Measurements from ENCODE around the gene SOD1.

SOD1 gene

GRCh38 chr21:31659536-31660258, at the start of gene SOD1:
Gene SOD1 (plus strand): TSS chr21:31659693. CDS start chr21:31659770, 77 bp downstream.
- peak within 1 kb of the TSS; percentile 98 for H3K4me3 ChIP-seq (ENCODE audit: insufficient read length, low read depth)
- H3K4me1 ChIP-seq (ENCODE audit: insufficient read depth, insufficient read length) = peaks cover 6% of the 10 kb centered on the region
- H3K9me3 ChIP-seq (ENCODE audit: insufficient read depth, low read length) = 0 out of 2 replicates have a peak, but pooled peaks cover under 1% of the 10 kb centered on the region
- no peaks in the 10 kb centered on the region for H3K27me3 ChIP-seq (ENCODE audit: insufficient read depth, insufficient read length)
- peaks cover 35% of the 10 kb centered on the region for H3K36me3 ChIP-seq (ENCODE audit: insufficient read depth, insufficient read length, low read length)
- TF ChIP-seq SUZ12 (IDR thresholded peaks at IDR 0.05; ENCODE audit: extremely low read depth, insufficient read depth, insufficient read length) = no peak
- TF ChIP-seq ZNF274 (IDR thresholded peaks at IDR 0.05; ENCODE audit: low read depth, low read length) = no peak
- no peak for TF ChIP-seq YY1 (IDR thresholded peaks at IDR 0.05; ENCODE audit: insufficient read depth, insufficient read length)
- H3K9ac ChIP-seq (ENCODE audit: insufficient read length, low read depth) = peak within 1 kb of the TSS; percentile 99
- peak; percentile 94 for DNase-seq (ENCODE audit: low read depth, low spot score)

GRCh38 chr21:31611445-31611844, 48.0 kb upstream of the SOD1 start:
- Histone ChIP-seq H3K9ac (ENCODE audit: insufficient read length, low read depth) (no peak overlapping the region), H3K9me3 (ENCODE audit: insufficient read depth, low read length) (no peaks in the 10 kb centered on the region), H3K4me3 (ENCODE audit: insufficient read length, low read depth) (no peak overlapping the region), H3K27me3 (ENCODE audit: insufficient read depth, insufficient read length) (no peaks in the 10 kb centered on the region), H3K36me3 (ENCODE audit: insufficient read depth, insufficient read length, low read length) (no peaks in the 10 kb centered on the region), H3K4me1 (ENCODE audit: insufficient read depth, insufficient read length) (peaks cover 3% of the 10 kb centered on the region)
- no peak for DNase-seq (ENCODE audit: low read depth, low spot score)
- TF ChIP-seq YY1 (IDR thresholded peaks at IDR 0.05; ENCODE audit: insufficient read depth, insufficient read length) (no peak), ZNF274 (IDR thresholded peaks at IDR 0.05; ENCODE audit: low read depth, low read length) (no peak), SUZ12 (IDR thresholded peaks at IDR 0.05; ENCODE audit: extremely low read depth, insufficient read depth, insufficient read length) (no peak)

- peaks cover 3% of the 10 kb centered on the region for H3K4me1 ChIP-seq (ENCODE audit: insufficient read depth, insufficient read length)
- TF ChIP-seq YY1 (IDR thresholded peaks at IDR 0.05; ENCODE audit: insufficient read depth, insufficient read length) (no peak), ZNF274 (IDR thresholded peaks at IDR 0.05; ENCODE audit: low read depth, low read length) (no peak), SUZ12 (IDR thresholded peaks at IDR 0.05; ENCODE audit: extremely low read depth, insufficient read depth, insufficient read length) (no peak)
- H3K9ac ChIP-seq (ENCODE audit: insufficient read length, low read depth) = no peak overlapping the region
- no peak for DNase-seq (ENCODE audit: low read depth, low spot score)
- no peaks in the 10 kb centered on the region for H3K9me3 ChIP-seq (ENCODE audit: insufficient read depth, low read length)
- H3K4me3 ChIP-seq (ENCODE audit: insufficient read length, low read depth) = no peak overlapping the region
- H3K27me3 ChIP-seq (ENCODE audit: insufficient read depth, insufficient read length) = no peaks in the 10 kb centered on the region
- H3K36me3 ChIP-seq (ENCODE audit: insufficient read depth, insufficient read length, low read length) = no peaks in the 10 kb centered on the region
These were observed 46.4 kb upstream of the SOD1 start for GRCh38 chr21:31612894-31613785.

DNA sequence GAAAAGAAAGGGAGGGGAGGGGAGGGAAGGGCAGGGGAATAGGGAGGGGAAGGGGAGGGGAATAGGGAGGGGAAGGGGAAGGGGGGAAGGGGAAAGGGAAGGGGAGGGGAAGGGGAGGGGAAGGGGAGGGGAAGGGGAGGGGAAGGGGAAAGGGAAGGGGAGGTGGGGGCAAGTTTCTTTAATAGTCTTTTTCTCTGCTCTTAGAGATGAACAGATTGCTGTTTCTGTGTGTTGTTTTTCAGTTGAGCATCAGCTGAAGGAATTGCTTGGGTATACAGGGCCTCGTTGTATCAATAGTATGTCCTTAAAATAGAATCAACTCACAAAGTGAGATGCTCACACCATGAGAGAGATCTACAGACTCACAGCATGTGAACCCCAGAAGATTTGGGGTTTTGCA, 44.8 kb upstream of the SOD1 start:
- Histone ChIP-seq H3K4me1 (ENCODE audit: insufficient read depth, insufficient read length) (no peaks in the 10 kb centered on the region), H3K4me3 (ENCODE audit: insufficient read length, low read depth) (no peak overlapping the region), H3K27me3 (ENCODE audit: insufficient read depth, insufficient read length) (no peaks in the 10 kb centered on the region), H3K9me3 (ENCODE audit: insufficient read depth, low read length) (no peaks in the 10 kb centered on the region), H3K36me3 (ENCODE audit: insufficient read depth, insufficient read length, low read length) (no peaks in the 10 kb centered on the region), H3K9ac (ENCODE audit: insufficient read length, low read depth) (no peak overlapping the region)
- DNase-seq (ENCODE audit: low read depth, low spot score) = no peak
- TF ChIP-seq ZNF274 (IDR thresholded peaks at IDR 0.05; ENCODE audit: low read depth, low read length) (no peak), YY1 (IDR thresholded peaks at IDR 0.05; ENCODE audit: insufficient read depth, insufficient read length) (no peak), SUZ12 (IDR thresholded peaks at IDR 0.05; ENCODE audit: extremely low read depth, insufficient read depth, insufficient read length) (no peak)

- no peaks in the 10 kb centered on the region for H3K27me3 ChIP-seq (ENCODE audit: insufficient read depth, insufficient read length)
- H3K9me3 ChIP-seq (ENCODE audit: insufficient read depth, low read length) = no peaks in the 10 kb centered on the region
- H3K9ac ChIP-seq (ENCODE audit: insufficient read length, low read depth) = no peak overlapping the region
- H3K4me1 ChIP-seq (ENCODE audit: insufficient read depth, insufficient read length) = no peaks in the 10 kb centered on the region
- H3K4me3 ChIP-seq (ENCODE audit: insufficient read length, low read depth) = no peak overlapping the region
- DNase-seq (ENCODE audit: low read depth, low spot score) = no peak
- no peak for TF ChIP-seq ZNF274 (IDR thresholded peaks at IDR 0.05; ENCODE audit: low read depth, low read length)
- TF ChIP-seq SUZ12 (IDR thresholded peaks at IDR 0.05; ENCODE audit: extremely low read depth, insufficient read depth, insufficient read length) = no peak
- TF ChIP-seq YY1 (IDR thresholded peaks at IDR 0.05; ENCODE audit: insufficient read depth, insufficient read length) = no peak
- H3K36me3 ChIP-seq (ENCODE audit: insufficient read depth, insufficient read length, low read length) = no peaks in the 10 kb centered on the region
These were observed 43.3 kb upstream of the SOD1 start for GRCh38 chr21:31616216-31616615.

DNA sequence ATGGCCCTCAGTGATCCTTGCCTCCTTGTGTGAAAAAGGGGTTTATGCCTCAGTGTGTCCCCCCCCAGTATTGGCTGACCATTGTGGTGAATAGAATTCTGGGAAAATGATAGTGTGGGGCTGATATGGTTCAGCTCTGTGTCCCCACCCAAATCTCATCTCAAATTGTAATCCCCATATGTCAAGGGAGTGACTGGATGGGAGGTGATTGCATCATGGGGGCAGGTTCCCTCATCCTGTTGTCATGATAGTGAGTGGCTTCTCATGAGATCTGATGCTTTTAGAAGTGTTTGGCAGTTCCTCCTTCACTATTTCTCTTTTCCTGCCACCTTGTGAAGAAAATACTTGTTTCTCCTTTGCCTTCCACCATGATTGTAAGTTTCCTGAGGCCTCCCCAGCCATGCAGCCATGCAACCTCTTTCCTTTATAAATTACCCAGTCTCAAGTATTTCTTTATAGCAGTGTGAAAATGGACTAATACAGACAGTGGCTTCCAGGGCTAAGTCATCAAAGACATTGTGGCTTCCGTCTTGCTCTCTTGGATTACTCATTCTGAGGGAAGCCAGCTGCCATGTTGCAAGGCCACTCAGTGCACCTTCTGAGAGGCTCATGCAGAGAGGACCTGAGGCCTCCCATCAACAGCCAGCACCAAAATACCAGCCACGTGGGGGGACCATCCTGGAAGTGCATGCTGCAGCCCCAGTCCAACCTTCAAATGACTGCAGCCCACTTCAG, 40.6 kb upstream of the SOD1 start:
- no peak for DNase-seq (ENCODE audit: low read depth, low spot score)
- no peak for TF ChIP-seq SUZ12 (IDR thresholded peaks at IDR 0.05; ENCODE audit: extremely low read depth, insufficient read depth, insufficient read length)
- Histone ChIP-seq H3K27me3 (ENCODE audit: insufficient read depth, insufficient read length) (no peaks in the 10 kb centered on the region), H3K4me1 (ENCODE audit: insufficient read depth, insufficient read length) (no peaks in the 10 kb centered on the region), H3K9me3 (ENCODE audit: insufficient read depth, low read length) (no peaks in the 10 kb centered on the region), H3K9ac (ENCODE audit: insufficient read length, low read depth) (no peak overlapping the region), H3K4me3 (ENCODE audit: insufficient read length, low read depth) (no peak overlapping the region), H3K36me3 (ENCODE audit: insufficient read depth, insufficient read length, low read length) (no peaks in the 10 kb centered on the region)
